HFF-Myc (cell line): ENCODE results near the gene CCDC85C.

ENCODE experiments used
- DNase-seq: peaks from one replicate; pipeline ENCODE4 v3.0.0-alpha.2; 2011; ENCODE audit warnings: low read depth; ENCODE audit errors: extremely low read depth
- H3K4me3 ChIP-seq: replicated peaks from 2 replicates; pipeline ENCODE4 v1.5.1; 2011; ENCODE audit warnings: low read depth, mild to moderate bottlenecking, control low read depth, low read length
- CTCF ChIP-seq: IDR thresholded peaks from 2 replicates; pipeline ENCODE4 v1.5.1; 2012; ENCODE audit warnings: mild to moderate bottlenecking, low read depth, low read length, control low read depth; ENCODE audit errors: missing control alignments

The CCDC85C gene

GRCh38 chr14:99548255-99548654 is 55.8 kb downstream of the CCDC85C start:
- no peak for TF ChIP-seq CTCF
- H3K4me3 ChIP-seq, result no peak overlapping the region
- DNase-seq, result no peak

DNA sequence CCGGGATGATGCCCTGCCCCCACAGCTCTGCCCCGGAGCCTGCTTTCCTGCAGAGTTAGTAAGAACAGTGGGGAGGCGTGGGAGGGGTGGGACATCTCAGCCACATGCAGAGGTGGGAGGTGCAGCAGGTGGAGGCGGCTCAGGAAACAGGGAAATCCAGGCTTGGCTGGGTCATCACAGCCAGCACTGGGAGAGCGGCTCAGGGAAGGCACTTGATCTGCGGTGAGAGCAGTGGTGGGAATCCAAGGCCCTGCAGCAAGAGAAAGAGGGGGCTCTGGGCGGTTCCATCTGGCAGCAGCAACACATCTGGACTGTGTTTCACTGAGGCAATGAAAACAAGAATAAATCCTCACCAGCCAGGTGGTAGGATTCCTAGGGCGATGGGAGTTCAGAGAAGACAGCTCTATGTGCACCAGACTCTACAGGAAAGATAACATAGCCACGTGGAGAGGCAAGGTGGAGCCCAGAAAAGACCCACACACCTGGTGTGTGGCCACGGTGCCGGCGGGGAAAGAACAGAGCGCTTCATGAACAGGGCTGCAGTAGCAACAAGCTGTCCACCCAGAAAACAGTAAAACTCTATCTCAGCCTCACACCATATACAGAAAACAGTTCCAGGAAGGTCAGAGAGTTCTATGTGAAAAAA is 57.6 kb downstream of the CCDC85C start:
- no peak for TF ChIP-seq CTCF
- no peak for DNase-seq
- no peak overlapping the region for H3K4me3 ChIP-seq

DNA sequence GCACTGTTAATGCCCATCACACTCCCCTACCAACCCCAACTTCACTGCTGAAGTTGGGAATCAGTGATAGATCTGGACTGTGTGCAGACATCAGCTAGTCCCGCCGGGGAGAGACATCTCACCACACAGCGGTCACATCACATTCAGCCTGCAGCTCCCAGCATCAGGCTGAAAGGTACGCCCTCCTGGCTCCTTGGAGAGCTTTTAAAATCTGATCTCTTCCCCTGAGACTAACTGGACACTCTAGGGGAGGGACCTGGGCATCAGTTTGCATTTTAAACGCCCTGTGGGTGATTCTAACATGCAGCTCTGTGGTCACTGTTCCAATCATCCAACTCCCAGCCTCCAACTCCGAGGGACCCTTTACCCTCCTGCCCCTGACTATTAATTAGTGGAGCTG is 58.4 kb downstream of the CCDC85C start:
- H3K4me3 ChIP-seq, result no peak overlapping the region
- no peak for DNase-seq
- no peak for TF ChIP-seq CTCF

DNA sequence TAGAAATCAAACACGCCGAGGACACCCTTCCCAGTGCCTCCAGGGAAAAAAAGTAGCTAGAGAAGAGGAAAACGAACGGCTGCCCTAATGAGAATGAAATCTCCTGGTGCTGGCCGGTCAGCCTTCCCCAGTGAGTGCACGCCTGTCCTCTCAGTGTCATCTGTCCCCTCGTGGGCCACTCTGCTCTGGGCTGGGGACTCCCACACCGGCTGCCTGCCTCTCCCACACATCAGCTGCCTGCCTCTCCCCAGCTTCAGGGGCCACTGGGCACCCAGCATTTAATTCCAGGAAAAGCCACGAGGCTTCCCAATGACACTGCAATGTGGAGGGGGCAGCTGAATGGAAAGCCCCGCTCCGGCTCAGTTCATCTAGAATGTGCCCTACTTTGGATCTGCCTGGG is 59.0 kb downstream of the CCDC85C start:
- no peak for DNase-seq
- no peak for TF ChIP-seq CTCF
- no peak overlapping the region for H3K4me3 ChIP-seq

- no peak for TF ChIP-seq CTCF
- H3K4me3 ChIP-seq, result no peak overlapping the region
- DNase-seq, result no peak
Observed at GRCh38 chr14:99543985-99544384, 60.0 kb downstream of the CCDC85C start.

DNA sequence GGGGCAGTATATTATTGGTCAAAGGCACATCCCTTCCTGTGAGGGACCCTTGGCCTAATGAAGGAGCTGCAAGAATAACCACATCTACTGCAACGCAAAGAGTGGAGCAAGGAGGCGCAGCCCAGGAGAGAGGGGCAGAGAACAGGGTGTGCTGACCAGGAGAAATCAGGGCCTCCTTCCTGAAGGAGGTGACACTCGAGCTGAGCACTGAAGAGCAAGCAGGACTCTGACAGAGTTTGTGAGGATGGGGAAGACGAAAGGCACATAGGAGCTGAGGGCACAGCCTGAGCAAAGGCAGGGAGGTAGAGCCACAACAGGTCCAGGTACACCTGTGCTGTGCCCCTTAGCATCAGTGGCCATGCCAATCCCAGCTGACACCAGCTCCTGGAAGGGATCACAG is 60.6 kb downstream of the CCDC85C start:
- no peak overlapping the region for H3K4me3 ChIP-seq
- DNase-seq, result no peak
- no peak for TF ChIP-seq CTCF

DNA sequence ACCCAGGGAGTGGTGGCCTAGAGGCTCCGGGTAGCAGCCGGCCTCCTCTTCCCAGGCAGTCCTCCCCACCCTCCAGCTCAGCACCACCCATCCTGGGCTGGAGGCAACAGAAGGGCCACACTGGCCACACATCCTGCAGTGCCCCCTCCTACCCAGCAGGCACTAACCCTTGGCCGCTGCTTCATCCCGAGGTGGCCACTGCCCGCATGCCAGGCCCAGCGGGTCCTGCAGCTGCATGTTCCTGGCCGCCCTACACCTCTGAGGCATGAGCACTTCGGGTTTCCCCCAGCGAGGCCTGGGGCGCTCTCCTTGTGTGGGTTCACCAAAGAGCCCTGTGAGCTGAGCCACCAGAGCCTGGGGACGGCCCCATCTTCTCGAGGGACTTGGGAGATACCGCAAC is 61.4 kb downstream of the CCDC85C start:
- H3K4me3 ChIP-seq, result no peak overlapping the region
- TF ChIP-seq CTCF, result no peak
- DNase-seq, result no peak
